Activated CD8-positive, alpha-beta T cell treated with anti-CD3 and anti-CD28 coated beads for 36 hours (primary cell): ENCODE results near the gene LRCOL1. TPM values are rescaled to one million over a fixed set of nuclear protein-coding genes. Genes with fewer than 3 reads are reported as not detected.
A peak's percentile ranks its signal among the peaks of the same experiment; 100 is the strongest.

Experiments used
- ATAC-seq: fragments of 200-7000 bp; cut with Tn5 transposase; one replicate; pipeline ENCODE4 v1.10.0; 2021; ENCODE audit warnings: mild to moderate bottlenecking, moderate library complexity
- CTCF ChIA-PET: fragments of 350-600 bp; sonication (Branson Sonifier 250); formaldehyde crosslinking; loops from one replicate; lab custom pipeline; 2021; ENCODE audit warnings: antibody characterized with exemption; lab: Charles Lee
- POLR2A ChIA-PET: fragments of 350-600 bp; sonication (Branson Sonifier 250); formaldehyde crosslinking; loops from one replicate; lab custom pipeline; 2021; ENCODE audit warnings: antibody characterized with exemption; lab: Charles Lee
- DNase-seq: peaks from one replicate; pipeline ENCODE4 v3.0.0-alpha.2; 2020
- H3K27ac Mint-ChIP-seq: one replicate; pipeline ENCODE4 v1.8.0; 2021; ENCODE audit warnings: mild to moderate bottlenecking, mixed read lengths
- H3K27me3 Mint-ChIP-seq: one replicate; pipeline ENCODE4 v1.8.0; 2021; ENCODE audit warnings: mixed read lengths
- H3K36me3 Mint-ChIP-seq: one replicate; pipeline ENCODE4 v1.8.0; 2021; ENCODE audit warnings: low read depth, mixed read lengths
- H3K4me1 Mint-ChIP-seq: one replicate; pipeline ENCODE4 v1.8.0; 2021; ENCODE audit warnings: low read depth, mixed read lengths
- H3K4me3 Mint-ChIP-seq: one replicate; pipeline ENCODE4 v1.8.0; 2021; ENCODE audit warnings: mild to moderate bottlenecking, moderate library complexity, mixed read lengths
- H3K9me3 Mint-ChIP-seq: one replicate; pipeline ENCODE4 v1.8.0; 2021; ENCODE audit warnings: mixed read lengths
- CTCF ChIP-seq: fragments of 200-600 bp; IDR thresholded peaks from one replicate; pipeline ENCODE4 v1.8.0; 2022; ENCODE audit warnings: antibody characterized with exemption, mild to moderate bottlenecking
- intact Hi-C: fragments of 100-400 bp; cut with micrococcal nuclease; formaldehyde crosslinking; loops from one replicate; pipeline ENCODE4 v1.10.0; 2022
- total RNA-seq, 2 experiments: library from RNA; stranded (reverse); gene quantifications; one replicate each; pipeline ENCODE4 v1.2.3, GENCODE V29; 2021

LRCOL1 gene
- total RNA-seq, 2 experiments from 2014 or later = not detected

GRCh38 chr12:132622437-132623071 lies 12.2 kb upstream of the LRCOL1 start:
- CTCF ChIA-PET = no interaction called here
- POLR2A ChIA-PET = interaction anchor here (0.6 to 1.7 kb wide), 5 partner anchors 12 to 440 kb away, joined by 3 to 6 read pairs (median 3); no protein-coding TSS in a partner anchor
- peaks cover 9% of the 10 kb centered on the region for H3K27me3 Mint-ChIP-seq
- intact Hi-C loops = no loop called here
- H3K9me3 Mint-ChIP-seq = peaks cover 3% of the 10 kb centered on the region
- peaks cover 6% of the 10 kb centered on the region for H3K4me1 Mint-ChIP-seq
- no peak for TF ChIP-seq CTCF
- DNase-seq (no peak), ATAC-seq (peak; percentile 38)
- H3K4me3 Mint-ChIP-seq = no peak overlapping the region
- no peak overlapping the region for H3K27ac Mint-ChIP-seq
- H3K36me3 Mint-ChIP-seq = peaks cover 3% of the 10 kb centered on the region

GRCh38 chr12:132621657-132622435 lies 11.5 kb upstream of the LRCOL1 start:
- Mint-ChIP-seq H3K36me3 (peaks cover 8% of the 10 kb centered on the region), H3K4me1 (peaks cover 7% of the 10 kb centered on the region), H3K9me3 (peaks cover 5% of the 10 kb centered on the region), H3K27me3 (peaks cover 16% of the 10 kb centered on the region), H3K27ac (no peak overlapping the region), H3K4me3 (no peak overlapping the region)
- ATAC-seq (no peak), DNase-seq (no peak)
- CTCF ChIA-PET = no interaction called here
- POLR2A ChIA-PET = interaction anchor here (0.6 to 1.7 kb wide), 4 partner anchors 13 to 439 kb away, joined by 3 to 6 read pairs (median 4); no protein-coding TSS in a partner anchor
- intact Hi-C loops = no loop called here
- TF ChIP-seq CTCF = no peak

GRCh38 chr12:132620899-132621656 lies 10.7 kb upstream of the LRCOL1 start:
- ATAC-seq (no peak), DNase-seq (no peak)
- ChIA-PET CTCF (no interaction called here), POLR2A (no interaction called here)
- intact Hi-C loops = no loop called here
- peaks cover 8% of the 10 kb centered on the region for H3K36me3 Mint-ChIP-seq
- peaks cover 7% of the 10 kb centered on the region for H3K4me1 Mint-ChIP-seq
- no peak overlapping the region for H3K27ac Mint-ChIP-seq
- no peak for TF ChIP-seq CTCF
- no peak overlapping the region for H3K4me3 Mint-ChIP-seq
- H3K9me3 Mint-ChIP-seq = peaks cover 8% of the 10 kb centered on the region
- H3K27me3 Mint-ChIP-seq = peaks cover 19% of the 10 kb centered on the region

DNA sequence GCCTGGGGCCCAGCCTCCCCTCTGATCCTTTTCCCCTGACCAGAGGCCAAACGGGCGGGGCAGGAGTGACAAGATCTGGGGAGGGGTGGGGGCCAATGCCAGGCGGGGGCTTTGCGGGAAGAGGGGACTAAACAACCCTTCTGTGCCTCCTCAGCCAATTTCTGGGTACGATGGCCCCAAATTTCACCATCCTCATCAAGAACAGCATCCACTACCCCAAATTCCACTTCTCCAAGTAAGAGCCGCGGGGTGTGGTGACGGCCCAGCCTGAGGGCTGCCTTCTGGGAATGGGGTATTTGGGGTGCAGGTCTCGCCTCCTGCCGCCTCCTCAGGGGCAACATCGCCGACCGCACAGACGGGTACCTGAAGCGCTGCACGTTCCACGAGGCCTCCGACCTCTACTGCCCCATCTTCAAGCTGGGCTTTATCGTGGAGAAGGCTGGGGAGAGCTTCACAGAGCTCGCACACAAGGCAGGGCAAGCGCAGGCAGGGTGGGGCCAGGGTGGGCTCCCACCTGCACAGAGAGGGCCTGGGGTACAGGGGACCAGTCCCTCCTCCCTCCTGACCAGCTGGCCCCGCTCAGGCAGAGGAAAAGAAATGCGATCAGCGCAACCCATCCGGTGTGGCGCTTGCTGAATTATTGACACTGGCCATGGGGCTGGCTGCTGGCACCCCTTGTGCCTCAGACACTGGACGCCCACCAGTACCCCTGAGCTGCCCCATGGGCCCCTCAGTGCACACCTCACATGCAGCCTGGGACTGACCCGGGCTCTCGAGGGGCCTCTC lies 9.9 kb upstream of the LRCOL1 start:
- no peak overlapping the region for H3K27ac Mint-ChIP-seq
- peaks cover 7% of the 10 kb centered on the region for H3K4me1 Mint-ChIP-seq
- DNase-seq (no peak), ATAC-seq (no peak)
- ChIA-PET CTCF (no interaction called here), POLR2A (no interaction called here)
- H3K27me3 Mint-ChIP-seq = peaks cover 26% of the 10 kb centered on the region
- peaks cover 8% of the 10 kb centered on the region for H3K9me3 Mint-ChIP-seq
- intact Hi-C loops = no loop called here
- TF ChIP-seq CTCF = no peak
- H3K4me3 Mint-ChIP-seq = no peak overlapping the region
- peaks cover 8% of the 10 kb centered on the region for H3K36me3 Mint-ChIP-seq
